Psoas muscle (tissue), 8 donors: ENCODE measurements around the gene ZGRF1. TPM values are rescaled to one million over a fixed set of nuclear protein-coding genes. Genes with fewer than 3 reads are reported as not detected.

Source experiments
- ATAC-seq, 4 donors: fragments of 200-7000 bp; cut with Tn5 transposase; one replicate each; pipeline ENCODE4 v1.9.1; 2020; ENCODE audit warnings: moderate library complexity in 3 of 4, mild to moderate bottlenecking in 2 of 4
- DNase-seq, 2 donors: peaks; one replicate each; pipeline ENCODE4 v3.0.0-alpha.2; 2020
- H3K27ac ChIP-seq: fragments of 200-600 bp; one replicate; pipeline ENCODE4 v1.8.0; 2022
- H3K27me3 ChIP-seq, 3 donors: fragments of 200-600 bp in 1 of 3; one replicate each; pipeline versions ENCODE4 v1.6.1 to v1.8.0; 2013 to 2022; ENCODE audit warnings: low read length in 2 of 3, mild to moderate bottlenecking in 2 of 3, moderate library complexity in 1 of 3; ENCODE audit not compliant: insufficient read depth in 3 of 3
- H3K36me3 ChIP-seq, 2 donors: fragments of 200-600 bp in 1 of 2; one replicate each; pipeline versions ENCODE4 v1.6.1 to v1.8.0; 2013 to 2022; ENCODE audit warnings: low read depth in 1 of 2, mild to moderate bottlenecking in 1 of 2, moderate library complexity in 1 of 2; ENCODE audit not compliant: insufficient read depth in 1 of 2
- H3K4me1 ChIP-seq: fragments of 200-600 bp; one replicate; pipeline ENCODE4 v1.8.0; 2022
- H3K4me3 ChIP-seq: fragments of 200-600 bp; one replicate; pipeline ENCODE4 v1.8.0; 2022; ENCODE audit warnings: mild to moderate bottlenecking
- H3K9me3 ChIP-seq: fragments of 200-600 bp; one replicate; pipeline ENCODE4 v1.8.0; 2022
- CTCF ChIP-seq: fragments of 200-600 bp; IDR thresholded peaks from one replicate; pipeline ENCODE4 v1.8.0; 2022; ENCODE audit warnings: antibody characterized with exemption
- WGBS, 3 donors: extraction: QIAGEN DNeasy Blood & Tissue Kit; methylation state at CpG; one replicate each; pipeline versions ENCODE4 v1.1.6 to v1.1.7; 2013; 5-methylcytosine and 5-hydroxymethylcytosine counted together
- intact Hi-C, 2 donors: fragments of 100-400 bp; cut with DNase I; formaldehyde crosslinking; loops; one replicate each; pipeline versions ENCODE4 v1.11.0 to v1.14.2; 2022
- long read RNA-seq, 2 donors: library from polyadenylated mRNA; unstranded; transcript quantifications; one replicate each; pipeline ENCODE4 v2.0.0, GENCODE V29; 2021
- polyA plus RNA-seq, 3 donors: library from polyadenylated mRNA; stranded (reverse); fragments of 200-250 nt; gene quantifications; one replicate each; pipeline ENCODE4 v1.2.3, GENCODE V29; 2013
- total RNA-seq, 4 donors: library from RNA; stranded (reverse); fragmentation: NEBNext Ultra II Directional in 2 of 4; extraction: Animal tissue kit (Norgen Biotek cat#: 25700) in 2 of 4; gene quantifications; one replicate each; pipeline versions ENCODE4 v1.2.1 to v1.2.4, GENCODE V29; 2021 to 2023
- donor health status: healthy with polysubstance abuse.
- donor health status: DM: no; HTN: no; CAD: no; lungs with moderate emphysema.
- donor health status: Bipolar disorder and iron deficiency.
- donor health status: healthy.
- donor health status: DM: yes; HTN: yes; CAD: no.
- donor health status: DM: no; HTN: no; CAD: no.
- donor health status: DM: no; HTN: no; CAD: no.
- donor health status: DM: yes; HTN: yes; CAD: no.

The ZGRF1 gene
- 1 to 10 TPM in 3 of 4 donors, under 1 TPM in 1; 0.79 to 2.0 (median 1.5) TPM for total RNA-seq
- 1 to 10 TPM in 2 of 3 donors, under 1 TPM in 1; 0.96 to 1.7 (median 1.3) TPM for polyA plus RNA-seq
- long read RNA-seq, donor 1, partial matches to known transcripts: 0 of 1 reads
- long read RNA-seq, donor 1, other reads (novel, unspliced or antisense): 0 of 1 reads
- long read RNA-seq, donor 2: 0 reads

GRCh38 chr4:112636688-112637551 lies at the start of gene ZGRF1, which contains the start of gene LARP7:
TSS of gene ZGRF1 (minus strand) at chr4:112636909. CDS start at chr4:112633176, 3,733 bp downstream.
TSS of gene LARP7 (plus strand) at chr4:112637143. CDS start at chr4:112644670, 7,527 bp downstream.
- Histone ChIP-seq H3K4me1 (peaks cover 17% of the 10 kb centered on the region), H3K9me3 (no peaks in the 10 kb centered on the region), H3K36me3 (peaks cover 0 to 13% of the 10 kb centered on the region in 2 donors), H3K27me3 (no peaks in the 10 kb centered on the region), H3K27ac (peak within 1 kb of the TSS; percentile 94), H3K4me3 (peak within 1 kb of the TSS; percentile 80)
- DNase-seq (peak; percentile 99), ATAC-seq (peak; percentile 95 to 97 (median 96))
- WGBS, 3 donors: 0 to 1% (median 0%) methylated on average over 66 of the region's 66 CpGs
- TF ChIP-seq CTCF: peak; percentile 84
- intact Hi-C loops: loop anchor here (2.0 to 10.0 kb wide), 4 partner anchors 35 to 308 kb away; no protein-coding TSS in a partner anchor

DNA sequence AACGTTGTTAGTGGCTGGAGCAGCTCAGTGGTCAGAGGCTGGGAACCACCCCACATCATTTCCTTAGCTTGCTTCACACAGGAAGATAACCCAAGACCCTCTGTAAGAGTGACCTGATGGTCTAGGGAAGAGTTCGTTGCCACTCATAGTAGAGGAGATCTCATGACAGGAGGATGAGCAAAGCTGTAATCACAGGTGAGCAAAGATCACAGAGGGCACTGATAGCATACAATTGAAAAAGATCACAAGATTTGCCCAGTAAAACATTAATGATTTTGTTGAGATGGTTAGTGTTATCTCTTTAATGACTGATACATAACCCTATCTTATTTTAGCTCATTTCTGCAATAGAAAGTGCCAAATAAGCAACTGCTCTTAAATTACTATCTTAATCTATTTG lies 44.3 kb upstream of the ZGRF1 start:
- intact Hi-C loops: no loop called here
- 69 to 75% (median 74%) methylated on average over 2 of the region's 2 CpGs for WGBS, 3 donors

GRCh38 chr4:112677519-112678091 lies 40.9 kb upstream of the ZGRF1 start:
- intact Hi-C loops: no loop called here
- 40 to 65% (median 44%) methylated on average over 2 of the region's 2 CpGs for WGBS, 3 donors
- no peak for TF ChIP-seq CTCF
- Histone ChIP-seq H3K9me3 (no peaks in the 10 kb centered on the region), H3K36me3 (no peaks in the 10 kb centered on the region), H3K4me3 (no peak overlapping the region), H3K4me1 (peaks cover 17% of the 10 kb centered on the region), H3K27ac (no peak overlapping the region), H3K27me3 (no peaks in the 10 kb centered on the region)
- DNase-seq (no peak), ATAC-seq (peak in 1 of 4 donors; percentile 68)

More for the DNA sequence above, 44.3 kb upstream of the ZGRF1 start:
- H3K27me3 ChIP-seq: no peaks in the 10 kb centered on the region
- no peak overlapping the region for H3K27ac ChIP-seq
- ATAC-seq: no peak
- no peaks in the 10 kb centered on the region for H3K4me1 ChIP-seq
- no peak overlapping the region for H3K4me3 ChIP-seq
- no peaks in the 10 kb centered on the region for H3K9me3 ChIP-seq
- no peak for DNase-seq
- TF ChIP-seq CTCF: no peak
- no peaks in the 10 kb centered on the region for H3K36me3 ChIP-seq

GRCh38 chr4:112674376-112674775 lies 37.7 kb upstream of the ZGRF1 start:
- intact Hi-C loops: loop anchor here (5.0 kb wide), 2 partner anchors 33 to 37 kb away; partner anchors contain the start of genes LARP7 (in 1 of the 2) and ZGRF1 (in 1 of the 2)
- DNase-seq: no peak
- 19 to 43% (median 35%) methylated on average over 1 of the region's 1 CpG for WGBS, 3 donors
- no peaks in the 10 kb centered on the region for H3K9me3 ChIP-seq
- H3K36me3 ChIP-seq: no peaks in the 10 kb centered on the region
- TF ChIP-seq CTCF: no peak
- peaks cover 26% of the 10 kb centered on the region for H3K4me1 ChIP-seq
- no peak overlapping the region for H3K4me3 ChIP-seq
- no peaks in the 10 kb centered on the region for H3K27me3 ChIP-seq
- peak overlapping the region; percentile 72 for H3K27ac ChIP-seq
- ATAC-seq: peak in 1 of 4 donors; percentile 44
